HG02973 (cell line): ENCODE results near the gene C5orf15.
"Not testable (repeated sequence)": the region's sequence is repeated elsewhere in the genome, so short reads cannot be mapped to it uniquely, and the experiment has no call there.

ENCODE experiments used
- ATAC-seq: cut with Tn5 transposase; IDR thresholded peaks from one replicate; pipeline ENCODE4 v1.9.1; 2021; ENCODE audit warnings: moderate library complexity; ENCODE audit not compliant: unreplicated experiment

C5orf15 gene

DNA sequence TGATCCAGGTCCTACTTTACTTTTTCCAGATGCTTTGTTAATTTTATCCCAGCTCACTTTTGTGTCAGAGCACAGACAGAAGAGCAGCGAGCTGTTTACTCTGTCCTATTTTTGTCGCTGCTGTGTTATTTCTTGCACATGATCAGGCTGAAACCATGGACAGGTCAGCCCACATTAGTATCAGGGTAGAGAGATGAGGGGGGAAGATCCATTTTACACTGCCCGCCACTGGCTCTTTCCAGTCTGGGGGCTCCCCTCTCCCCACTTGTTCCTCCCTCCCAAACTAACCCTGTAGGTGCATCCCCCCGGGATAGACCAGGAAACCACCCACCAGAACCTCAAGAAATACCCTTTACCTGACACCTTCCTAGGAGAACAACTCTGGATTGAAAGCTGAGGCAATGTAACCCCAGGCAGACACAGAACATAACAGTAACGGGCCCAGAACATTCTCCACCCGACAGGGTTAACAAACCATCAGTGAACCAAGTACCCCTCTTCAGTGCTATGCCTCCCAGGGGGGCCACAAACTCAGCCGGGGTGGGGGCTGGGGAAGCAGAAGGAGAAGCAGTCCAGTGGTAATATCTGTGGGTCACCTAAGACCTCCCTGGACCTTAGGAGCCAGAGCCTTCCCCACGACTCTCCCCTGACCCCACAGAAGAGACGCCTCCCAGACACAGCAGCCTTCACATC lies 26.0 kb upstream of the C5orf15 start:
- no peak for ATAC-seq

DNA sequence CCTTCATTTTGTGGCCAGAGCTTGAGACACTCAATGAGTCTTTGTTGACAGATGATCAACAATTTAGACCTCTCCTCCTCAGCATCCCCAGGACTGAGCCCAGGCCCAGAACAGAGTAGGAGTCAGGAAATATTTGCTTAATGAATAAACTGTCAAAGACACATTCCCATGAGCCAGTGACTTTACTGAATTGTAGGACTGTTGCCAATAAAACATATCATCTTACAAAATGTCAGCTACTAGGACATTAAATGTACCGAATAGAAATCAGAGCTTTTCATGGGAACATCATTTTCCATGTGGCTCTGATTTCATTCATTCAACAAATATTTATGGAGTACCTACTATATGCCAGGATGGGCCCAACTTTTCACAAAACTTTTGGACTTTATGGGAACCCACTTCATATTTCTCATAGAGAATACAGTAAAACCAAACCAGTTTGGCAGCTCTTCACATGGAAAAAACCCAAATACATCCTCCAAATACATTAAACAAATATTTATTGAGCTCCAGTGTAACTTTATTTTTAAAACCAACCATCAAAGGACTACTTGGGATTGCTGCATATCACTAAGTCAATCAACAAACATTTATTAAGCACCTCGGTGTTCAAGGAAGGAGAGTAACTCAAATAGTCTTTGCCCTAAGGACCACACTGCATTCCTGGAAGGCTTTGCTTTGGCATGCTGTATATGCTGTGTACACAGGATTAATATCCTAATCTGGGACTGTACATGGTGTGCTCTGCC lies 24.9 kb upstream of the C5orf15 start:
- ATAC-seq, result no peak

DNA sequence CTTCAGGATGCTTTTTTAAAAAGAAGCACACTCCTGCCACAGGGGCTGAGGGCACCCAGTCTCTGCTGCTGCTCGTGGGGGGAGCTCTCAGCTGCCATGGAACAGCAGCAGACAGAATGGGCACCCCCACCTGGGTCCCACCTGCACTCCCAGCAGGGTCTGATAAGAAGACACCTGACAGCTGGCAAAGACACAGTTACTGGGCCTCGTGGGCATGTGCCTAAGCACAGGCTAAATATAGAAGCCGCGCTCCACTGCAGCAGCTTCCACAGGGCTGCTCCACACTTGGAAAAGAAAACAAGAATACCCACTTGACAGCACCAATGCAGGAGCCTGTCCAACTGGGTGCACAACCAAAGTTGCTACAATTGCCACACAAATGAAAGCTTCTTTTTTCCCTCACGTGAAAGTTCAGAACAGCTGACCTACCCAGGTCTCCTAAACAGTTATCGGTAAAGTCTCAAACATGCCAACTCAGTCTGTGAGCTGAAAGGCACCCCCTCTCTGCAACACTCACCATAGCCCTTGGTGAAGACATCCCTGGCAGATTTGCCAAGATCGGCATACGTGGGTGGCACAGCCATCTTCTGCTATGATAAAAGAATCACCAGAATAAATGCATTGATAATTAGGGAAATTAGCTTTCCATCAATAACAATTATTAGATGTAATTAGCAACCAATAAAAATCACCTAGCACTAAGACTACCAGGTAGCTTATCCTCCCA lies 24.2 kb upstream of the C5orf15 start:
- ATAC-seq, result no peak

DNA sequence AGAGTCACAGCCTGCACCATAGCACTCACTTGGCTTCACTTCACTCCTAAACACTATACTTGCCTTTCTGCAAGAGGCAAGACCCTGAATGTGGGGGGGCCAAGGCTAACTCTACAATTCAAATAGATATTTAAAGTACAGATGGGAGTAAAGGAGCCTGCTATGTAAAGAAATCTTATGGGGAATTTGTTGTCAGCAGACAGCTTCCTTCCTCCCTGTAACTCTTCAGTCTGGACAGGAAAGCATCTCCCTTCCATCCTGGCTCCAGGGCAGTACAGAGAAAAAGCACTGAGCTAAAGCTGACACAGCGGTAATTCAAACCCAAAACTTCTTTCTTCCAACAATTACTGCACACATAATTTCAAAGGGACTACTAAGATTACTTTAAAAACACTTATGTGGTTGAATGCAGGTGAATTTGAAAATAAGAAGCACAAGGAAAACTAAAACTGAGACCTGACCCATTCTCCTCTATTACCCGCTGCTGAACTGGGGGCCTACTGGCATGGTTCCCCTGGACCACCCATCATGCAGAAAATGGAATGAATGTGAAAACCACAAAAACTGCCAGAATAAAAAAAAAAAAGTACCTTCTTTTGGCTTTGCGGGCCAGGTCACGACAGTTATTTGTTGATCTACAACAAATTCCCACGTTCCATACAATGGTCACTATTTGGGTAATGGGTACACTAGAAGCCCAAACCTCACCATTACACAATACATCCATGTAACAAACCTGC lies 22.9 kb upstream of the C5orf15 start:
- no peak for ATAC-seq

DNA sequence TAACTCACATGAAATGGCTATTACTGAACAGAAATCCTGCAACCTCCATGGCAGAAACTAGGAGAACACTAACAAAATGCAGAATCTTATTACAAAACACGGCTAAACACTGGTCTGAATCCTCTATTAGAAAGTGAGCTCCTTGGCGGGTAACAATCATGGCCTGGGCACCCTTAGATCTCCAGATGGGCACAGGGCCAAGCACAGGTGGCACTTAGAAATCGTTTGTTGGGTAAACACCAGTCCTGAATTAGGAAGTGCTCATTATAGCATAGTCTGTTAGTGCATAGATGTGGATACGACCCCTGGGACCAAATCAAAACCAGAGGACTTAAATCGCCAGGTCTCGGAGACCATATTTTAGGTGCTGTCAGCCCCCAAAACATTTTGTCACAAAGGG lies 22.0 kb upstream of the C5orf15 start:
- no peak for ATAC-seq

DNA sequence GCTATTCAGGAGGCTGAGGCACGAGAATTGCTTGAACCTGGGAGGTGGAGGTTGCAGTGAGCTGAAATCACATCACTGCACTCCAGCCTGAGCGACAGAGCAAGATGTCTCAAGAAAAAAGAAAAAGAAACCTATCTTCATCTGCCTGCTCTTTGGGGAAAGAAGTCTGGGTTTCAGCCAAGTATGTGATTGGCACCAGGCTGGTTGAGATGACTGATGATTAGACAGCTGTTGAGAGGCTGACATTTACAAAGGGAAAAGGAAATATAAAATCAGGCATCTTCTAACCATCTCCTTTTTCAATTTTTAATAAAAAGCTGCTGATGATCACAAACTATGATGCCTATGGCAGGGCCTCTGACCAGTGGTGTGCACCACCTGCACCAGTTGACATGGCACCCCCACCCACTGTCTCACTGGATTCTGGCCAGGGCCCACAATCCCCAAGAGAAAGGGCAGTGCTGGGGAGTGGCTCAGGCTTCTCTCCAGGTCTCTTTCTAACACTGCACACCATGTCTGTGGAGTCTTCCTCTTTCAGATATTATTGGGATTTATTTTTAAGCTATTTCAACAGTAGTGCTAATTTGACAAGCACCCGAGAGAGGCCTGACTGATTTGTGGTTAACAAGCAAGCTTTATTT lies 17.2 kb upstream of the C5orf15 start:
- no peak for ATAC-seq

DNA sequence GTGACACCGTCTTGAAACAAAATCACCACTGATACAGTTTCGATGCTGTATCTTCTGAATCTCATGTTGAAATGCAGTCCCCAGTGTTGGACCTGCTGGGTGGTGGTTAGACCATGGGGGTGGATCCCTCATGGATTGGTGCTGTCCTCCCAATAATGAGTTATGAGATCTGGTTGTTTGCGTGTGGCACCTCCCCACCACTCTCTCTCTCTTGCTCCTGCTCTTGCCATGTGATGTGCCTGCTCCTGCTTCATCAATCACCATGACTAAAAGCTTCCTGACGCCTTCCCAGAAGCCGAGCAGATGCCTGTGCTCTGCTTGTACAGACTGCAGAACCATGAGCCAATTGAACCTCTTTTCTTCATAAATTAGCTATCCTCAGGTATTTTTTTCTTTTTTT lies 15.2 kb upstream of the C5orf15 start:
- ATAC-seq, result no peak

DNA sequence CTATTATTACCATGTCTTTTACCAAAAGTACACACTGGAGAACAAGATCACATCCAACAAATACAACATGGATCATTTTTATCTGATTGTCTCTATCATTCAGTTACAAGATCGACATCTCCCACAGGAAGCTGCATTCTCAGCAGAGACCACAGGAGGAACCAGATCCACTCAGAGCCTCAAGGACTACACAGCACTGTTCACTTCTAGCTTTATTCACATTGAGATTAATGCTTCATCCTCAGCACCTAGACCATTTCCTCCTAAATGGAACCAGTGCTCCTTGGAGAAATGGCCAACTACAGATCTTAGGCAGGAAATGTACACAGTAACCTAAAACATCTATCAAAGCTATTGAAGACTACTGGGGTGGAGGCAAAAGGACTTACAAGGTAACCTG lies 13.3 kb upstream of the C5orf15 start:
- no peak for ATAC-seq

DNA sequence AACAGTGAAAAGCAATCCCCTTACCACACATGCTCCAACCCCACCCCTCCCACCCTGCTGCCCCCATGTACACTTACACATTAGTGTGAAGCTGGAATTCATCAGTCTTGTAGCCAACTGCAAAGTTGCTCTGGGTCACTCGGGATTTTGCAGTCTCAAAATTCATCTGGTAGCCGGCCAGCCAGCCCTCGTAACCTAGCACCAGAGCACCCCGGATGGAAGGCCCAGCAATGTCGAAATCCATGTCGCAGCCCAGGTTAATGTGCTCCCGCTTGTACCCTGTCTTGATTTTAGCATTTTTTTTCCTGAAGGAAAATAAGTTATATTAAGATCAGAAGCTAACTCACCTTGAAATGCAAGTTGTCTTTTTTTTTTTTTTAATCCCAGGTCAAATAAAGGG lies 12.2 kb upstream of the C5orf15 start:
- no peak for ATAC-seq

DNA sequence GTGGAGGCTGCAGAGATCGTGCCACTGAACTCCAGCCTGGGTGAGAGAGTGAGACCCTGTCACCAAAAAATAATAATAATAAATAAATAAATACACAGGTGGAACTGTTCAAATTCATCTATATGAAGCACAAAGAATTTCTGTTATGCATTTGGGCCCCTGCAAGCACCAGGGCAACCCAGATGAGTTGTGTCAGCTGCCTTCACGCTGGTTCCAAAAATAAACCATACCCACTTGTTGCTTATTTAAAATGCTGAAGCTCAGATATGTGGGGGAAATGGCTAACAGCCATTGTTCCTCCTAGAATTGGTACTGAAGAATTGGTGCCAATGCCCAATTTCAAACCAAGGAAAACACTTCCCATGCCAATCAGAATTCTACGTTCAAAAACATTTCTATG lies 10.5 kb upstream of the C5orf15 start:
- ATAC-seq, result no peak

DNA sequence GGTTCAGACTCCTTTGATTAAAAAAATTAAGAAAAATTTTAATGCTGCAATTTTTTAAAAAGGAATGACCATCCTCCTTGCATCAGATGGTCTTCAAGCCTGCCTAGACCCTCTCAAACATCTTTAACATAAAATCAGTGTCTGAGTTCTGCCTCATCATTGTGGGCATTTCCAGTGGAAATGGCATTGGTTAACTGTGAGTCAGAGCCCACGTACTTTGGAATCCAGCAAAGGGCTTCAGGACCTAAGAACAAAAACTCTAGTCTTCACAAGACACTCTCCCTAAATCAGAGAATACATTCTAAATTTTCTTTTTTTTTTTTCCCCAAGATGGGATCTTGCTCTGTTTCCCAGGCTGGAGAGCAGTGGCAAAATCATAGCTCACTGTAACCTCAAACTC lies 9.4 kb upstream of the C5orf15 start:
- no peak for ATAC-seq

DNA sequence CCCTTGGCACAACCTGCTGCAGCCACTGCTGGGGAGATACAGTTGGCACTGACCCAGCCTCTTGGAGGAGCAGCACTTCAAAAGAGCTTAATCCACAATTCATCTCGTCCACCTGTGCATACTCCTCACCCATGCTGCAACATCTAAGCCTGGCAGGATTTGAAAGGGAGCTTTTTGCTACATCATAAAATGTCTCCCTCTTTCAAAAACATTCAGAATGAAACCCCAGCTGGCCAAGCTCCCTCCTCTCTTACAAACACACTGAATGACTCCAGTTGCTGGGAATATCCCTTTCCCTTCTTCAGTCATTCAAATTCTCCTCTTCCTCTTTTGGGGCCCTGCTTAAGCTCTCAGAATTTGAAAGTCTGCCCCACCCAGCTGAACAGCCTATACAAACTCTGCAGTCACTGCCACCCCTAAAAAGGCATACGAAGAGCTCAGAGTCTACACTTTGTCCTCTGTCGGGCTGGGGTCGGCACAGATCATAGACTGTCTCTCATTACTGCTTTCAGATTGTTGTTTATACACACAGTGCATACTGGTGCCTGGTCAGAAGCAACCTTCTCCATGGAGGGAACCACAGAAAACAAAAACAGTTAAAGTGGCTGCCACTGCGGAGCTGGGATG lies 8.8 kb upstream of the C5orf15 start:
- ATAC-seq, result no peak

DNA sequence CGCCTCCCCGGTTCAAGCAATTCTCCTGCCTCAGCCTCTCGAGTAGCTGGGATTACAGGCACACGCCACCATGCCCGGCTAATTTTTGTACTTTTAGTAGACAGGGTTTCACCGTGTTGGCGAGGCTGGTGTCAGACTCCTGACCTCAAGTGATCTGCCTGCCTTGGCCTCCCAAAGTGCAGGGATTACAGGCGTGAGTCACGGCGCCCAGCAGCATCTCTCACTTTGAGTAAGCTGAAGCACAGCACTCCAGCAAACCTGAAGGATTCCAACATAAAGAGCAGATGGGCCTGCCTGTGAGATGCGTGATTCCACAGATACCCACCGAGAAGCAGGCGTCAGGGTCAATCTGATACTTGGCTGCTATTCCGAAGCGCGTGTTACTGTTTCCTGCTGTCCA lies 7.1 kb upstream of the C5orf15 start:
- ATAC-seq, result not testable (repeated sequence)

DNA sequence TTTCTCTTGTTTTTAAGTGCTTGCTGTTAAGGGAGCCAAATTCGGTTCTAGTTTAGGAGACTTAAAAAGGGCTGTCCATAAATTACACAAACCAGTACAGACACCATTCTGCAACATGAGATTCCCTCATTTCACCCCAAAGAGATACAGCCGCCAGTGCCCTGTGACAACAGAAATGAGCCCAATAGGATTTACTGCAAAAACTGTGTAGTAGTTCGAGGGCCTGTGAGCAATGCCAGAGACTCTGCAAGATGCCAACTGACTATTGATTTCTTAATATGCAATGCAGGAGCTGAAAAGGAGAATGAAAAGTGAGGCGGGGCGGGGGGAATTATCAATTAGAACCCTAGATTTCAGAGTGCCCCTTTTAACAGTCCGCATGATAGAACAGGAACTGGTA lies 5.7 kb upstream of the C5orf15 start:
- ATAC-seq, result no peak

DNA sequence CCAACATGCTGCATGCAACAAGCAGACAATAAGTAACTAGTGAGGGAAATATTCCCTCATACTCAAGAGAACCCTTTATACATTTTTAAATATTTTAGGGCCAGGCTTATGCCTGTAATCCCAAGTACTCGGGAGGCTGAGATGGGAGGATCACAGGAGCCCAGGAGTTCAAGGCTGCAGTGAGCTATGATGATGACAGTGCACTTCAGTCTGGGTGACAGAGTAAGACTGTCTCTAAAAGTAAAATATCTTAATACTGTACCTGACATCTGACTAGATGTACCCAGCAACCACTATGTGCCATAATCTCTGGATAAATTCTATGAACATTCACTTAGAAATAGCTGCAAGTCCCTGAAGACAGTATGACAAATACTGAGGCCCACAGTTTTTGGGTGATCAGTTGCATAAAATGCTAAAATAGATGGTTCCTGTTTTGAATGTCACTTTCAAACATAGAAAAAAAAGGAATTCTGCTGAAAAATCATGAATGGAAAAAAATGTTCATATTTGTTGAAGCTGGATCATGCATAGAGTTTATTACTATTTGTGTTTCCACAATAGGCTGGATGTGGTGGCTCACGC lies 2.0 kb upstream of the C5orf15 start:
- ATAC-seq, result no peak

DNA sequence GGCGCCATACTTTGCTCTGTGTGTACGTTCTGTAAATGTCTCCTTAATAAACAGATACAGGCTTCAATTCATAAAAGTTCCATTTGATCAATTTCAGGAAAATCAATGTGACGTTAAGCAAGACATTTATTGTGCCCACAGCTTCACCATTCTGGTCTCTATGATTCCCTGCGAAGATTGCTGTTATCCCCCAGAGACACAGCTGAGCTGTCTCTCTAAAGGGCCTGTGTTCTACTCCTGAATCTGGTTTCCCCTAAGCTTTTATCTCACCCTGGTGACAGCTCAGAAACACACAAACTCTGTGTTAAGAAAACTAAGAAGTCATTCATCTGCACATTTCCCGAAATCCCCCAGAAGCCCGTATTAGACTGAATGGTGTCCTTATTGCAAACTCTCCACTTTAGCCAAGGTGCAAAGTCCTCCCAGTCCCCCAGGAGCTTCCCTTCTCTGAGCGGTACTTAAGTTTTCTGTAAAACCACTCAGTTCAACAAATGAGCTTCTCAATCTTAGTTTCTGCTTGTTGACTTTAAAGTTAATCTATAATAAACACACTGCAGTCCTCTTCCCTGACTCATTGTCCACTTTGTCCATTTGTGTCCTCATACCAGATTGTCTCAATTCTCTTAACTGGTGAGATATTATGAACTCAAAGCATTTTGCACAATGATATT lies 1.4 kb upstream of the C5orf15 start:
- ATAC-seq, result no peak

DNA sequence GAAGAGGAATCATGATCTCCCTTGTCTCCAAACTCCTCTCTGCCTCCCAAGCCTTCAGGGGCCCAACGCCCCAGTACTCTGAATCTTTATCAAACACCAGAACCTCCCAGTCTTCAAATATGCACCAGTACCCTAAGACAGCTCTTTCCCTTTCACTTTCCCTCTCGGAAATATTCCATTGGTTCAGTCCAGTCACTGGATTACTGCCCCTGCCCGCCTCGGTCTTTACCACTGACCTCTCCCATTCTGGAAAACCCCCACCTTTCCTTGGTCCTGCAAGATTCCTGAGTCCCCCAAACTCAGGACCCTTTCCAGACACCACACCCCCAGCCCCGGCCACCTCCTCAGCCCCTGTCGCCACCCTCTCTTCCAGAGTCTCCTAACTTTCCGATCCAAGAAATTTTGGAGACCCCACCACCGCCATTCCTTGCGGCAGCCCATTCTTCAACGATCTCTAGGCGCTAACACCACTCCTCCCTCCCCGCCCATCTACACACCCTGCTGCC lies 674 bp downstream of the C5orf15 start:
- ATAC-seq, result no peak

DNA sequence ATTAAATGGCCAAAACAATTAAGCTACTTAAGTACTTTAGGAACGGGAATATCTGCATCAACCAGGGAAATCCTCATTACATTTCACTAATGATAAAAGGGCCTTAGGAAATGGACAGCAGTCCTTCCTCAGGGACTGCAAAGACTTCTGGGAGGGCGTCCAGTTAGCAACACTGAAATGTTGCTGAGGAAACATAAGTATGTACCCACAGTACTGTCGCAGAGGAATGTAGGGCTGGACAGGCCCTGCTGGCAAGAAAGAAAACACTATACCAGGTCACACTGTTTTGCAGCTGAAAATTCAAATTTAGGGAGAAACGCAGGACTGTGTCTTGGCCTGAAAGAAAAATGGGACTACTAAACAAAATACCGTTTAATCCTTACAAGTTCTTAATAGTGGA lies 1.3 kb downstream of the C5orf15 start:
- ATAC-seq, result no peak

DNA sequence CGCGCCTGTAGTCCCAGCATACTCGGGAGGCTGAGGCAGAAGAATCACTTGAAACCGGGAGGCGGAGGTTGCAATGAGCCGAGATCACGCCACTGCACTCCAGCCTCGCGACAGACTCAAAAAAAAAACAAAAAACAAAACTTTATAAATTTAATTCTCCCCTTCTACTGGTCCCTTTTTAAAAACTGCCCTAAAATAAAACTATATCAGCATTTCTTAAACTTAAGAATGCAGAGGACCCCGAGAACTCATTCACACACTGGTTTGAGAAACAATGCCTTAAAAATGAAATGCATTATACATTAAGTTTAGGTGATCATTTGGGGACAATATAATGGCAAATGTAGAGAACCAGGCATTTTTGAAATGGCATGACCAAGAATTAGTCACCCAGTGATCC lies 2.3 kb downstream of the C5orf15 start:
- no peak for ATAC-seq
